Measurements from ENCODE around the gene SNX20. TPM values are rescaled to one million over a fixed set of nuclear protein-coding genes. Genes with fewer than 3 reads are reported as not detected.

SNX20 gene
- total RNA-seq, 1 experiment from 2014 or later: not detected

GRCh38 chr16:50631249-50631984, 49.7 kb downstream of the SNX20 start:
- POLR2A ChIA-PET: no interaction called here
- no peak for TF ChIP-seq CTCF (IDR thresholded peaks at IDR 0.05; ENCODE audit: unreplicated experiment)
- H3K4me1 Mint-ChIP-seq (ENCODE audit: insufficient read depth, unreplicated experiment): no peaks in the 10 kb centered on the region
- intact Hi-C loops (cut with micrococcal nuclease): no loop called here
- H3K27me3 Mint-ChIP-seq (ENCODE audit: insufficient read depth, unreplicated experiment): no peaks in the 10 kb centered on the region
- no peak overlapping the region for H3K4me3 Mint-ChIP-seq (ENCODE audit: unreplicated experiment)
- no peak for DNase-seq (ENCODE audit: unreplicated experiment)
- H3K9me3 Mint-ChIP-seq (ENCODE audit: unreplicated experiment): no peaks in the 10 kb centered on the region
- H3K36me3 Mint-ChIP-seq (ENCODE audit: insufficient read depth, unreplicated experiment): no peaks in the 10 kb centered on the region
- H3K27ac Mint-ChIP-seq (ENCODE audit: low read depth, unreplicated experiment): no peak overlapping the region
- CTCF ChIA-PET: interaction anchor here (0.5 kb wide), 1 partner anchor 13 kb away, joined by 4 read pairs; no protein-coding TSS in a partner anchor
- no TSS peak for BruUV-seq (replicated peaks)

GRCh38 chr16:50630394-50631020, 50.6 kb downstream of the SNX20 start:
- BruUV-seq (replicated peaks): no TSS peak
- Mint-ChIP-seq H3K36me3 (ENCODE audit: insufficient read depth, unreplicated experiment) (no peaks in the 10 kb centered on the region), H3K4me1 (ENCODE audit: insufficient read depth, unreplicated experiment) (no peaks in the 10 kb centered on the region), H3K27me3 (ENCODE audit: insufficient read depth, unreplicated experiment) (no peaks in the 10 kb centered on the region), H3K9me3 (ENCODE audit: unreplicated experiment) (no peaks in the 10 kb centered on the region), H3K4me3 (ENCODE audit: unreplicated experiment) (no peak overlapping the region), H3K27ac (ENCODE audit: low read depth, unreplicated experiment) (no peak overlapping the region)
- ChIA-PET POLR2A (no interaction called here), CTCF (no interaction called here)
- no peak for DNase-seq (ENCODE audit: unreplicated experiment)
- TF ChIP-seq CTCF (IDR thresholded peaks at IDR 0.05; ENCODE audit: unreplicated experiment): no peak
- intact Hi-C loops (cut with micrococcal nuclease): no loop called here

DNA sequence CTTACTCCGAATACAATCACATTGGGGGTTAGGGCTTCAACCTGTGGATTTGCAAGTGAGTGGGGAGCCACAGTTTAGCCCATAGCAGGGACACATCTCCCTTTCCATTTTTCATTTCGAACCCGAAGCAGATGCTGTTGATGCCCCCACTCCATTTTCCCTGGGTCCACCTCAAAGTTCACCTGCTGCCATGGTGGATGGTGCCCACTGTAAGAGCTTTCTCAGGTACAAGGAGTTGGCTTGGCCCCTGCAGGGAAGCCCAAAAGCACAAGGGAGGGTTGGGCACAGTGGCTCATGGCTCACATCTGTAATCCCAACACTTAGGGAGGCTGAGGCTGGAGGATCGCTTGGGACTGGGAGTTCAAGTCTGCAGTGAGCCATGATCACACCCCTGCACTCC, 51.8 kb downstream of the SNX20 start:
- no peak for TF ChIP-seq CTCF (IDR thresholded peaks at IDR 0.05; ENCODE audit: unreplicated experiment)
- intact Hi-C loops (cut with micrococcal nuclease): no loop called here

DNA sequence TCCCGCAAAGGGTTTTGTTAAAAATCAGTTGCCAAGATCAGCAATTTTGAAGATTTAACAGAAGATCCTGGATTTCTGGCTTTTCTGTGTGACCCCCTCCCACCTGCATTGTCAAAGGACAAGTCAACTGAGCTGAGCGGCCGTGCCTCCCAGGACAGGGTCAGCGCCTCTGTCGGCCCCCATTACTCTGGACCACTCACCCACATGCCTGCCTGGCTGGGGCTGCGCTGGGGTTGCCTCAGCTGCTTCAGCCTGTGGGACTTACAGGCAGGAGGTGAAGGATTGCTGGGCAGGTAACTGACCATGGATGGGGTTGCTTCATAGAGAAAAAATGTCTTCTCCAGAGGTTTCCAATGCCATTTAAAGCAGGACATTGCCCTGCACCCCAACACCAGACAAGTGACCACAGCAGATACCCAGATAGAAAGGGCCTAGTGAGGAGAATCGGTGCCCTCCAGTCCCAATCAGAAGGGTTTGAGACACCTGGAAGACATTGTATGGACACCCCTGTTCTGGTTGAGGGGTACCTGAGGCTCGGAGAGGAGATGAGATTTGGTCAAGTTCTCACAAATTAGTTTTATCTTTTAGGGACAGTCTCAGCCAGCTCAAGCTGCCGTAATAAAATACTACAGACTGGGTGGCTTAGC, 52.8 kb downstream of the SNX20 start:
- Mint-ChIP-seq H3K36me3 (ENCODE audit: insufficient read depth, unreplicated experiment) (no peaks in the 10 kb centered on the region), H3K27ac (ENCODE audit: low read depth, unreplicated experiment) (no peak overlapping the region), H3K9me3 (ENCODE audit: unreplicated experiment) (no peaks in the 10 kb centered on the region), H3K4me3 (ENCODE audit: unreplicated experiment) (no peak overlapping the region), H3K4me1 (ENCODE audit: insufficient read depth, unreplicated experiment) (no peaks in the 10 kb centered on the region), H3K27me3 (ENCODE audit: insufficient read depth, unreplicated experiment) (no peaks in the 10 kb centered on the region)
- intact Hi-C loops (cut with micrococcal nuclease): no loop called here
- no peak for DNase-seq (ENCODE audit: unreplicated experiment)
- BruUV-seq (replicated peaks): no TSS peak
- CTCF ChIA-PET: interaction anchor here (1.0 kb wide), 1 partner anchor 157 kb away, joined by 3 read pairs; no protein-coding TSS in a partner anchor
- no peak for TF ChIP-seq CTCF (IDR thresholded peaks at IDR 0.05; ENCODE audit: unreplicated experiment)
- POLR2A ChIA-PET: no interaction called here

More for the DNA sequence above, 51.8 kb downstream of the SNX20 start:
- ChIA-PET CTCF (interaction anchor here (1.0 kb wide), 1 partner anchor 36 kb away, joined by 3 read pairs; no protein-coding TSS in a partner anchor), POLR2A (no interaction called here)
- H3K9me3 Mint-ChIP-seq (ENCODE audit: unreplicated experiment): no peaks in the 10 kb centered on the region
- H3K27ac Mint-ChIP-seq (ENCODE audit: low read depth, unreplicated experiment): no peak overlapping the region
- no TSS peak for BruUV-seq (replicated peaks)
- H3K4me1 Mint-ChIP-seq (ENCODE audit: insufficient read depth, unreplicated experiment): no peaks in the 10 kb centered on the region
- no peaks in the 10 kb centered on the region for H3K27me3 Mint-ChIP-seq (ENCODE audit: insufficient read depth, unreplicated experiment)
- DNase-seq (ENCODE audit: unreplicated experiment): no peak
- no peak overlapping the region for H3K4me3 Mint-ChIP-seq (ENCODE audit: unreplicated experiment)
- H3K36me3 Mint-ChIP-seq (ENCODE audit: insufficient read depth, unreplicated experiment): no peaks in the 10 kb centered on the region
